ENCODE measurements around the gene MEA1.

GRCh38 chr6:43013843-43014433, at the start of gene MEA1, which contains the start of gene KLHDC3:
- TF ChIP-seq, protein P1, sequence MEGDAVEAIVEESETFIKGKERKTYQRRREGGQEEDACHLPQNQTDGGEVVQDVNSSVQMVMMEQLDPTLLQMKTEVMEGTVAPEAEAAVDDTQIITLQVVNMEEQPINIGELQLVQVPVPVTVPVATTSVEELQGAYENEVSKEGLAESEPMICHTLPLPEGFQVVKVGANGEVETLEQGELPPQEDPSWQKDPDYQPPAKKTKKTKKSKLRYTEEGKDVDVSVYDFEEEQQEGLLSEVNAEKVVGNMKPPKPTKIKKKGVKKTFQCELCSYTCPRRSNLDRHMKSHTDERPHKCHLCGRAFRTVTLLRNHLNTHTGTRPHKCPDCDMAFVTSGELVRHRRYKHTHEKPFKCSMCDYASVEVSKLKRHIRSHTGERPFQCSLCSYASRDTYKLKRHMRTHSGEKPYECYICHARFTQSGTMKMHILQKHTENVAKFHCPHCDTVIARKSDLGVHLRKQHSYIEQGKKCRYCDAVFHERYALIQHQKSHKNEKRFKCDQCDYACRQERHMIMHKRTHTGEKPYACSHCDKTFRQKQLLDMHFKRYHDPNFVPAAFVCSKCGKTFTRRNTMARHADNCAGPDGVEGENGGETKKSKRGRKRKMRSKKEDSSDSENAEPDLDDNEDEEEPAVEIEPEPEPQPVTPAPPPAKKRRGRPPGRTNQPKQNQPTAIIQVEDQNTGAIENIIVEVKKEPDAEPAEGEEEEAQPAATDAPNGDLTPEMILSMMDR (conservative IDR thresholded peaks at IDR 0.05 in 1 of 2, IDR thresholded peaks at IDR 0.05 in 1 of 2; ENCODE audit: low read depth in 1 of 2, low read length in 2 of 2), result no peak
- no peak for TF ChIP-seq EZH2 (IDR thresholded peaks at IDR 0.05; ENCODE audit: low read length, missing control alignments)
